GM18505 (cell line): ENCODE data around the gene PDE4D.
A peak's percentile ranks its signal among the peaks of the same experiment; 100 is the strongest.

ENCODE experiments used
- ATAC-seq: cut with Tn5 transposase; IDR thresholded peaks from one replicate; pipeline ENCODE4 v1.9.1; 2021; ENCODE audit not compliant: unreplicated experiment
- POLR2A ChIP-seq: IDR thresholded peaks from 4 replicates; pipeline ENCODE4 v1.6.1; 2011; ENCODE audit warnings: borderline replicate concordance; ENCODE audit not compliant: insufficient read depth, insufficient read length; ENCODE audit errors: extremely low read depth

PDE4D gene

DNA sequence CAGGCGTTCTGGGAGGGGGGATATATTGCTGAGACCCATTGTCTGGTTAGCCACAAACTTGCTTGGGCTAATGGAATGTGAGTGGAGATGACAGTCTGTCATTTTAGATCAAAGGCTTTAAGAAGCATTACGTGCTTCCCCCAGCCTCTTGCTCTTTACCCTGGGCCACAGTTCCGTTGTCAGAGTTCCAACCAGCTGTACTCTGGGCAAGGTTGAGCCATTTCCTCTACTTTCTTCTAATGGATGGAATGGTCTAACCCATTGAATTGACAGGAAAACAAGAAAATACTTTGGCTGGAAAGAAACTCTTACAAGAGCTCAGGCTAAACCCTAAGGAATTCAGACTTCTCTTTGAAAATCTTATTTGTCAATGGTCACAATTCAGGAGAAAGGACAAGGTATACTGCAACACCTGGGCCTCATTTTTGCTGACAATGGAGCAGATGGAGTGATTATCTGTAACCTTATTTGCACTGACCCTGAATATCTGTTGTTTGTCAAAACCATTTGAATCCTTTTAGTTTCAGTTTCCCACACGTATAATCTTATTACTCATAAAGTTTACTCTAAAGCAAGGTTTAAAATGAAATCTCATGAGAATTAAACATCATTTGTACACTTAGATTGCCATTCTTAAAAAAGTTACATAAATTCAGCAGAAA, 231.4 kb downstream of the PDE4D start:
- no peak for TF ChIP-seq POLR2A
- ATAC-seq: no peak

DNA sequence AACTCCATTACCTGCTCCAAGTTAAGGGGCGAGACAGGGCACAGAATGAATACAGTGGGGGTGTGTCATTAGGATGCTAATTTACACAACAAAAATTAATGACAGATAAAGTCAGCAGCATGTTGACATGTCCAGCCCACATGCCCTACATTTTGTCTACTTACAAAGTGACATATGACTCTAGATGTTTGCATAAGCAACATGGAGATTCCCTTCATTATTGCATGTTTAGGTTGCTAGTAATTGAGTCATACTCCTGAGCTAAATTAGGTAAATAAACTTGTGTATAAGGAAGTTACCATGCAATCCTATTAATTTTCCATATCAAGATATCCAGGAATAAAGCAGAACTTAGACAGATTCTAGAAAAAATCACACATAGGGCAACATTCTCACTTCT, 232.2 kb downstream of the PDE4D start:
- ATAC-seq: no peak
- TF ChIP-seq POLR2A: no peak

- no peak for TF ChIP-seq POLR2A
- ATAC-seq: peak; percentile 50
Measured at GRCh38 chr5:59660737-59661136, 232.8 kb downstream of the PDE4D start.

DNA sequence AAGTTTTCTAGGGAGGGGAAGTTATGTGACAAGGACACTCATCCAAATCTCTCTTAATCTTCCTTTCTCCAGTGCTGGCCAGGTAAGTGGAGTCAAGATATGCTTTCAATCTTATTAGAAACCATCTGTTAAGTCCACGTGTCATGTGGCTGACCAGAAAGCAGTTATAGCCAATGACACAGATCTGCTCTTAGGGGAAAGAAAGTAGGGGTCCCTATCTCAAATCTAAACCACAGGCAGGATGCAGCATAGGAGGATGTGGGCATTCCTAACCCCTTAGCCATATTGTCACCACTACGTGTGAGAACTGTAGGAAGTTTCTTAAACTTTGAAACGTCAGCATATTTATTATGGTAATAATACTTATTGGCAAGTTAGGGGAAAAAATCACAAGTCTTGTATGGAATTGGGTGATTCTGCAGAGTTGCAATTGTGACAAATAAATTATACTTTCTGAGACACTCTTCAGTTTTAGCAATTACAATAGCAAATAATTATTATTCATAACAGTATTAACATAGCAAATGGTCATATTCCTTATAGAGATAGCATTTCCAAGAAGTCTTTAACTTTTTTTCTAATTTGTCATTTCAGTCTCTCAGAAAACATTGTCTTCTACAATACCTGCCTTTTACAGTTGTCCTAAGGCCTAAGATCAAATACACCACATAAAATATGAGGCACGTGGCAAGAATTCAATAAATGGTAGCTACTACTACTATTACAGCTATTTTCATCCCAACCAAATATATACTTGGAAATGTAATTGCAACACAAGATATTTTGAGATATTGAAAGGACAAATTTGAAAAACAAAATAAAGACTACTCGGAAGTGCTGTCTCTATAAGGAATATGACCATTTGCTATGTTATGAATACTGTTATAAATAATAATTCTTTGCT, 236.9 kb downstream of the PDE4D start:
- TF ChIP-seq POLR2A: no peak

GRCh38 chr5:59655693-59656309, 237.7 kb downstream of the PDE4D start:
- no peak for ATAC-seq
- TF ChIP-seq POLR2A: no peak

More for the DNA sequence above, 236.9 kb downstream of the PDE4D start:
- no peak for ATAC-seq

DNA sequence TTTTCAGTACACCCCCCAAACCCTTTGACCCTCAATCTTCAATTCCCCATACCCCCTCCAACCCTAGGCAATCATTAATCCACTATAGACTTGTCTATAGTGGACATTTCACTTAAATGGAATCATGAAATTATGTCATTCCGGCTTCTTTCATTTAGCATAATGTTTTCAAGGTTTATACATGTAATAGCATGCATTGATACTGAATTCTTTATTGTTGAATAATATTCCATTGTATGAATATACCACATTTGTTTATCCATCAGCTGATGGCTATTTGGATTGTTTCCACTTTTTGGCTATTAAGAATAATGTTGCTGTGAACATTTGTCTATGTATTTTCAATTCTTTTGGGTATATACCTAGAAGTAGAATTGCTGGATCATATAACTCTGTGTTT, 238.8 kb downstream of the PDE4D start:
- no peak for ATAC-seq

DNA sequence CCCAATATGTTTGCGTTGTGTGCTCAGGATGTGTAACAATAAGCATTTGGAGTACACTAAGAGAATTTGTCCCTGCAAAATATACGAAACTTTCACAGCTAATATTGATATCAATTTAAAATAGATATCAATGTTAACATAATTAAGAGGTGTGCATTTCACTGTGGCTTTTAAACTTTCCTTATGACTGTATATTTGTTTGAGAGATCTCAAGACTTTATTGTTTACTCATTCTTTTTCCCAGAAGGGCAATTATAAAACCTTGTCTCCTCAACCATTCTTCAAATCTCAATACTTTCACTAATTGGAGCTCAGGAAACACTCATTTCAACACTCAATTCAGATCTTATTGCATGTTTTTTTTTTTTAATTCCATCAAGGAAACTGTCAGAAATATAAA, 241.1 kb downstream of the PDE4D start:
- TF ChIP-seq POLR2A: no peak
- ATAC-seq: no peak

More for the DNA sequence above, 238.8 kb downstream of the PDE4D start:
- no peak for TF ChIP-seq POLR2A

DNA sequence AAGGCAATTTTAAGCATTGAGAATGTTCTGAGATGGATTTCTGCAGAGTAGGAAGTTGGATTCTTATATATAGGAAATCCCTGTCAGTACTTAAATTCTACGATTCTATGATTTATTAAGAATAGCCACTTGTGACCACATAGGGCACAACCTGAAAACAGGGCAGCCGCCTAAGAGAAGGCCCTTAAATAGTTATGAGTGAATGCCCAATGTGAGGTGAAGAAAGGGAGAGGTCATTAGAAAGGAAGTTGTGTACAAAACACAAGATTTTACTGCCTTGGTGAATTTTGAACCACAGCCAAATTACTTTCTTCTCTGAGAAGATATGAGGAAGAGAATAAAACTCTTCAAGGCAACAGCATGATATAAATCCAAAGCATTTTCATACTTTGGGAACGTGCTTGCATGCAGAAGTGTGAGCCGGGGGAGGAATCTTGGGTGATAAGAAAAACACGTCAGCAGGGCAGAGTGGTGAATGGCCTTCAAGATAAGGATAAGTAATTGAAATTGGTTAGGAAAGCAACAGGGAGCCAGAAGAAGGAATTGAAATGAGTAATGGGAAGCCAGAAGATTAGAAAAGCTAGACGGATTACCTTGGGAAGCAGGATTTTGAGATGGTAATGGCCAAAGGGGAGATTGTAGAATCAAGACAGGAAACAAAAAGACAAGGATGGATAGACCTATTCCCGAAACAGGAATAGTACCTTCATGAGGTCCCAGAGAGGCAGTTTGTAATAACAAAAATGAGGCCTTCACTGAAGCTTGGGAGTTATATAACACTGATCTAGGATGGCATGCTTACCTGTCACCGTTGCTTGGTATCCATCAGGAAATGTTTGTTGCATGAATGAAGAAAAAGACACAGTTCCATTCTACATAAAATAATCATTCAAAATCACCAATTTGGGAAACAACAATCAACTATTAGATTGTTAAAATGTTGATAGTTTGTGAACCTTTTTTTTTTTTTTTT, 244.3 kb downstream of the PDE4D start:
- no peak for TF ChIP-seq POLR2A
- ATAC-seq: no peak

DNA sequence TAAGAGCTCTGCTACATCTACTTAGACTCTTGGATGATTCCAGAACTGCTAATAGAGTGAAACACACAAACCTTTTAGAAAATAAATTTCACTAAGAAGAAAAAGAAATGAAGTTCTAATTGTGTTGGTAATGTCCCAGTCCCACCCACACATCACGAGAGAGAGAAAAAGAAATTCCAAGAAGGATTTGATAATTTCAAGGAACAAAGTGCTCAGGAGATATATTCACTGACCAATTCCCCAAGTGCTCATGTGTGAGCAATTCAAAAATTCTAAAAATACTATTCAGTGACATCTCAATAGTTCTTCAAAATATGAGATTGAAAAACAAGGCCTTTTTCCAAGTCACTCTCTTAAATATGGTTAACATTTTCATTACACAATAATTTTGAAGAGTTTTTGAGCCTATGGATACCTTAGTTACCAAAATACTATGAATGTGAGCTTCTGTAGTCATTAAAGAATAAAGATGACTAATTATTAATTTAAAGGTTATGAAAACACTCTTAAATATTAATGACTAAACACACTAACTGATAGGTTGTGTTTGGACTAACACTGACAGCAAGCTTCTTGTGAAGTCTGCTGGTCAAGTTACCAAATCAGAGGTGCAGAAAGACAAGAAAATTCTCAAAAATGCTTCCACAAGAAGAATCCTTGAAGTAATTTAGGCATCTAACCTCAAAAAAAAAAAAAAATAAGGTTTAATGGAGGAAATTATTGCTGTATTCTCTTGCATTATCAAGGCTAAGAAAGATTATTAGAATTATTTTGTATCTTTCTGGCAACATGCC, 245.3 kb downstream of the PDE4D start:
- ATAC-seq: no peak

DNA sequence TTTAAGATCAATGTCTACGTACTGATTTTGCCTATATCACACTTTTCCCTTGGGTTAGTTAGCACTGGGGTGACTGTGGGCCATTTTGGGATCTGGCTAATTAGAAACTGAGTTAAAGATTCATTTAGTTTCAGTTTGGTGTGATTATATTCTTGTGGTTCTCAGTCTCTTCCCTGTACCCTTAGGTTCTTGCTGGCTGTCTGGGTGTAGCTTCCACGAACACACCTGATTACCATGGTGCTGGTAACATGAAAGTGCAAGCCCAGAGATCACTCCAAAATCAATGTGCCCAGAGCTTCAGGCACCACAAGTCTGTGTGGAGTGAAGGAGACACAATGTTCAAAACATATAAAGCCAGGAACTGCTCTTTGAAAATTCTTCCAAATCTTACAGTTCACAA, 248.1 kb downstream of the PDE4D start:
- TF ChIP-seq POLR2A: no peak
- no peak for ATAC-seq

More for the DNA sequence above, 245.3 kb downstream of the PDE4D start:
- TF ChIP-seq POLR2A: no peak

- TF ChIP-seq POLR2A: no peak
- no peak for ATAC-seq
Measured at GRCh38 chr5:59640411-59640810, 253.1 kb downstream of the PDE4D start.
